Prostate gland (tissue), 2 donors: ENCODE measurements around the gene LURAP1L. TPM values are rescaled to one million over a fixed set of nuclear protein-coding genes. Genes with fewer than 3 reads are reported as not detected.

Source experiments
- DNase-seq: peaks from one replicate; pipeline ENCODE4 v3.0.0-alpha.2; 2019; ENCODE audit warnings: low spot score
- H3K27ac ChIP-seq, 2 donors: fragments of 200-600 bp; sonication (generic); 2 replicates each; pipeline ENCODE4 v1.5.1; 2017 to 2019
- H3K27me3 ChIP-seq: fragments of 200-600 bp; sonication (generic); replicated peaks from 2 replicates; pipeline ENCODE4 v1.5.1; 2019; ENCODE audit not compliant: insufficient read depth
- H3K36me3 ChIP-seq, 2 donors: fragments of 200-600 bp; sonication (generic); 1 replicate in 1 of 2; 2 replicates in 1 of 2; pipeline versions ENCODE4 v1.5.1 to v1.8.1; 2017 to 2019
- H3K4me1 ChIP-seq: fragments of 200-600 bp; sonication (generic); replicated peaks from 2 replicates; pipeline ENCODE4 v1.5.1; 2019
- H3K4me3 ChIP-seq, 2 donors: fragments of 200-600 bp; sonication (generic); 2 replicates each; pipeline ENCODE4 v1.5.1; 2017 to 2019
- H3K9me3 ChIP-seq: fragments of 200-600 bp; sonication (generic); 2 replicates; pipeline ENCODE4 v1.5.1; 2017
- POLR2A ChIP-seq: fragments of 450-650 bp; IDR thresholded peaks from one replicate; pipeline ENCODE4 v1.6.1; 2016; ENCODE audit warnings: antibody characterized with exemption, mild to moderate bottlenecking
- POLR2AphosphoS5 ChIP-seq: sonication (generic); formaldehyde crosslinking; IDR thresholded peaks from one replicate; pipeline ENCODE4 v1.6.1; 2017; ENCODE audit warnings: antibody characterized with exemption
- WGBS: methylation state at CpG from one replicate; pipeline ENCODE4 v1.1.5; 2018; 5-methylcytosine and 5-hydroxymethylcytosine counted together
- intact Hi-C: fragments of 100-400 bp; cut with DNase I; formaldehyde crosslinking; loops from one replicate; pipeline ENCODE4 v1.14.2; 2022
- total RNA-seq, 2 donors: library from RNA; depleted of rRNA; stranded (reverse); fragments of >200 nt; gene quantifications; one replicate each; pipeline ENCODE4 v1.1.0, GENCODE V29; 2016
- TF ChIP-seq, protein P1 (sequence below), 4 experiments: fragments of 200-600 bp in 2 of 4; fragments of 450-650 bp in 2 of 4; sonication (generic) in 2 of 4; IDR thresholded peaks; 1 replicate in 3 of 4; 2 replicates in 1 of 4; pipeline ENCODE4 v1.5.1; 2016 to 2019; ENCODE audit warnings: antibody characterized with exemption in 4 of 4, mild to moderate bottlenecking in 2 of 4, moderate library complexity in 2 of 4

LURAP1L gene
- total RNA-seq, 2 donors from 2014 or later = 2.7 to 8.8 TPM

DNA sequence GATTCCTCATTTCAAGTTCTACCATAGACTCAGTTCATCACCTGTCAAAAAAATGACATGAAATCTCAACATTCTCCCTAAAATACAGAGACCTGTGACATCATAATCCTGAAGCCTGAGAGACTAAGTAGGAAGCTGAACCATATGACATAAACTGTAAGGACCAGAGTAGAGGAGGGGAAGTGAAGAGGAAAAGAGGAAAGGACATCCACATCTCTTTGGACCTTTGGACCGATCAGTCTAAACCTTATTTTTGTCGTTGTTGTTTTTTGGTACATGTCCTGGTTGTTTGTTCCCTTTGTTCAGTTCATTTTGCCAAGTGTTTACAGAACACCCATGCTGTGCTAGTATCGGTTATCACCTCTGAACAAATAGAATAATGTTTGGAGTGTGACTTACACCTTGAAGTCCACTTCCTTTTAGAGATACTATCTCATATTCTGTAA, 41.9 kb downstream of the LURAP1L start:
- intact Hi-C loops = no loop called here
- no peaks in the 10 kb centered on the region for H3K4me1 ChIP-seq
- H3K9me3 ChIP-seq = no peaks in the 10 kb centered on the region
- DNase-seq = no peak
- H3K27me3 ChIP-seq = no peaks in the 10 kb centered on the region
- H3K27ac ChIP-seq = no peak overlapping the region
- no peaks in the 10 kb centered on the region for H3K36me3 ChIP-seq
- WGBS = 76% methylated on average over 3 of the region's 3 CpGs
- H3K4me3 ChIP-seq = no peak overlapping the region
- TF ChIP-seq POLR2A = no peak
- TF ChIP-seq, protein P1, sequence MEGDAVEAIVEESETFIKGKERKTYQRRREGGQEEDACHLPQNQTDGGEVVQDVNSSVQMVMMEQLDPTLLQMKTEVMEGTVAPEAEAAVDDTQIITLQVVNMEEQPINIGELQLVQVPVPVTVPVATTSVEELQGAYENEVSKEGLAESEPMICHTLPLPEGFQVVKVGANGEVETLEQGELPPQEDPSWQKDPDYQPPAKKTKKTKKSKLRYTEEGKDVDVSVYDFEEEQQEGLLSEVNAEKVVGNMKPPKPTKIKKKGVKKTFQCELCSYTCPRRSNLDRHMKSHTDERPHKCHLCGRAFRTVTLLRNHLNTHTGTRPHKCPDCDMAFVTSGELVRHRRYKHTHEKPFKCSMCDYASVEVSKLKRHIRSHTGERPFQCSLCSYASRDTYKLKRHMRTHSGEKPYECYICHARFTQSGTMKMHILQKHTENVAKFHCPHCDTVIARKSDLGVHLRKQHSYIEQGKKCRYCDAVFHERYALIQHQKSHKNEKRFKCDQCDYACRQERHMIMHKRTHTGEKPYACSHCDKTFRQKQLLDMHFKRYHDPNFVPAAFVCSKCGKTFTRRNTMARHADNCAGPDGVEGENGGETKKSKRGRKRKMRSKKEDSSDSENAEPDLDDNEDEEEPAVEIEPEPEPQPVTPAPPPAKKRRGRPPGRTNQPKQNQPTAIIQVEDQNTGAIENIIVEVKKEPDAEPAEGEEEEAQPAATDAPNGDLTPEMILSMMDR (IDR thresholded peaks at IDR 0.05) = no peak
- no peak for TF ChIP-seq POLR2AphosphoS5

GRCh38 chr9:12817702-12818101, 42.9 kb downstream of the LURAP1L start:
- no peaks in the 10 kb centered on the region for H3K9me3 ChIP-seq
- no peaks in the 10 kb centered on the region for H3K4me1 ChIP-seq
- WGBS = 33% methylated on average over 9 of the region's 9 CpGs
- TF ChIP-seq POLR2AphosphoS5 (no peak), POLR2A (no peak)
- TF ChIP-seq, protein P1 (IDR thresholded peaks at IDR 0.05) = no peak
- H3K27ac ChIP-seq = peak overlapping the region in 1 of 2 donors; percentile 14
- no peak overlapping the region for H3K4me3 ChIP-seq
- intact Hi-C loops = no loop called here
- no peaks in the 10 kb centered on the region for H3K27me3 ChIP-seq
- DNase-seq = peak; percentile 40
- no peaks in the 10 kb centered on the region for H3K36me3 ChIP-seq

DNA sequence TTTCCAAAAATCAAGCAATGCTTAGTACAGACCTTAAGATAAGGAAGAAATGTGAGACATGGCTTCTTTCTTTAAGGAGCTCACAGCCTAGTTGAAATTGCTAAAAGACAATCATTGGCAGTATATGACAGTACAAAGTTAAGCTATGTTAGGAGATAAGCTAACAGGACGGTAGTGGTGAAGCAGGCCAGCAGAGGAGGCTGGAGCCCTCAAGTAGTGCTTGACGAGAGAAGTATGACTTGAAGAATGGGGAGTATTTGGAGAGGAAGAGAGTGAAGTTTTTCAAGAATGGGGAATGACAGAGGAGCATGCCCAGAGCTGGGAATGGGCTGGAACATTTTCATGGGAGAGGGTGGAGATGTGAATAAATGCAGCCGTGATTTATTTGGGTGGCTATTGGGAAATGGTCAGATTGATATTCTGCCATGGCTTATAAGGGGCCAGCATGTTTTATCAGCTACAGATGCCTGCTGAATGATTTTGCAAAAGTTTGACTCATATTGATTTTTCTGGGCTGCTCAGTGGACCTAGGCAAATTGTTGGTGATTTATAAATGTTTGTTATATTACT, 43.7 kb downstream of the LURAP1L start:
- WGBS = 56% methylated on average over 3 of the region's 3 CpGs
- Histone ChIP-seq H3K4me3 (no peak overlapping the region), H3K4me1 (no peaks in the 10 kb centered on the region), H3K9me3 (no peaks in the 10 kb centered on the region), H3K27me3 (no peaks in the 10 kb centered on the region), H3K27ac (no peak overlapping the region), H3K36me3 (no peaks in the 10 kb centered on the region)
- intact Hi-C loops = no loop called here
- DNase-seq = no peak
- no peak for TF ChIP-seq POLR2A
- TF ChIP-seq, protein P1 (IDR thresholded peaks at IDR 0.05) = no peak

- 91% methylated on average over 9 of the region's 9 CpGs for WGBS
- Histone ChIP-seq H3K4me1 (no peaks in the 10 kb centered on the region), H3K27ac (no peak overlapping the region), H3K36me3 (no peaks in the 10 kb centered on the region), H3K9me3 (no peaks in the 10 kb centered on the region), H3K27me3 (no peaks in the 10 kb centered on the region), H3K4me3 (no peak overlapping the region)
- intact Hi-C loops = no loop called here
- no peak for TF ChIP-seq POLR2AphosphoS5
- no peak for TF ChIP-seq POLR2A
- TF ChIP-seq, protein P1 (IDR thresholded peaks at IDR 0.05) = no peak
- DNase-seq = no peak
These were observed 44.8 kb downstream of the LURAP1L start for GRCh38 chr9:12819436-12820185.

DNA sequence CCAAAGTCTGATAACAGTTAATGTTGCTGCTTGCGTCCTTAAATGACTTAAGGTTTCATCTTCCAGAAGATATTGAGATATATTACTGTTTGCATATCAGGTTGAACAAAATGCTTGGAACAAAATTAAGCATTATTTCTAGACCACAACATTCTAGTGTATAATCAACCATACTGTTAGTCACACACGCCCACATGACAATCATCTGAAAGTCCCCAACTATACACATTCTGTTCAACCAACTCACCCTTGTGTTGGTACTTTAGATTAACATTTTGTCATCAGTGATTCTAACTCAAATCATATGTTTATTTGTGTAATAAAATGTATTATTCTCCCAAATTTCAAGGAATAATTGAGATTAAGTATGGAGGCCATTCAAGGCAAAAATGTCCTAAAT, 47.3 kb downstream of the LURAP1L start:
- TF ChIP-seq POLR2A (no peak), POLR2AphosphoS5 (no peak)
- TF ChIP-seq, protein P1 (IDR thresholded peaks at IDR 0.05) = no peak
- intact Hi-C loops = no loop called here
- no peaks in the 10 kb centered on the region for H3K9me3 ChIP-seq
- no peak overlapping the region for H3K4me3 ChIP-seq
- no peak overlapping the region for H3K27ac ChIP-seq
- no peaks in the 10 kb centered on the region for H3K27me3 ChIP-seq
- 95% methylated on average over 2 of the region's 2 CpGs for WGBS
- H3K36me3 ChIP-seq = no peaks in the 10 kb centered on the region
- no peaks in the 10 kb centered on the region for H3K4me1 ChIP-seq
- DNase-seq = no peak
